Right ventricle myocardium inferior (tissue), 1 donor: ENCODE data around the gene DAND5. TPM values are rescaled to one million over a fixed set of nuclear protein-coding genes. Genes with fewer than 3 reads are reported as not detected.
"Not testable (repeated sequence)": the region's sequence is repeated elsewhere in the genome, so short reads cannot be mapped to it uniquely, and the experiment has no call there.

Experiments used
- ATAC-seq: fragments of 200-7000 bp; cut with Tn5 transposase; one replicate; pipeline ENCODE4 v1.9.1; 2020; ENCODE audit warnings: mild to moderate bottlenecking, moderate library complexity
- DNase-seq: peaks from one replicate; pipeline ENCODE4 v3.0.0; 2021; ENCODE audit errors: missing footprints
- intact Hi-C: fragments of 100-400 bp; cut with DNase I; formaldehyde crosslinking; loops from one replicate; pipeline ENCODE4 v1.11.0; 2022
- total RNA-seq: library from RNA; stranded (reverse); fragmentation: NEBNext Ultra II Directional; extraction: Animal tissue kit (Norgen Biotek cat#: 25700); gene quantifications from one replicate; pipeline ENCODE4 v1.2.1, GENCODE V29; 2021
- donor health status: DM: no; HTN: yes; CAD: no; lungs with severe emphysema.

Gene DAND5
- total RNA-seq, 1 donor from 2014 or later, result 9.9 TPM

- DNase-seq (peak; percentile 95), ATAC-seq (peak; percentile 95)
- intact Hi-C loops, result no loop called here
These were observed 12.7 kb upstream of the DAND5 start, which contains the start of gene GADD45GIP1 for GRCh38 chr19:12956446-12957388. TSS of gene GADD45GIP1 (minus strand) at chr19:12957223. CDS start at chr19:12957212, 11 bp downstream.

GRCh38 chr19:12957389-12957952 is 11.9 kb upstream of the DAND5 start:
- DNase-seq, intact Hi-C loops, ATAC-seq: not testable (repeated sequence)

DNA sequence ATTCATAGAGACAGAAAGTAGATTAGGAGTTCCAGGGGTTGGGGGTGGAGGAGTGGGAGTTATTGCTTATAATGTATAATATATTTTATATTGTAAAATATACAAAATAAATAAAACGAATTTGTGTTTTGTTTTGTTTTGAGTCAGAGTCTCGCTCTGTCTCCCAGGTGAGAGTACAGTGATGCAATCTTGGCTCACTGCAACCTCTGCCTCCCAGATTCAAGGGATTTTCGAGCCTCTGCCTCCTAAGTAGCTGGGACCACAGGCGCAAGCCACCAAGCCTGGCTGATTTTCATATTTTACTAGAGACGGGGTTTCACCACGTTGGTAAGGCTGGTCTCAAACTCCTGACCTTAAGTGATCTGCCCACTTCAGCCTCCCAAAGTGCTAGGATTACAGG is 9.9 kb upstream of the DAND5 start:
- intact Hi-C loops, result no loop called here
- ATAC-seq (no peak), DNase-seq (no peak)

DNA sequence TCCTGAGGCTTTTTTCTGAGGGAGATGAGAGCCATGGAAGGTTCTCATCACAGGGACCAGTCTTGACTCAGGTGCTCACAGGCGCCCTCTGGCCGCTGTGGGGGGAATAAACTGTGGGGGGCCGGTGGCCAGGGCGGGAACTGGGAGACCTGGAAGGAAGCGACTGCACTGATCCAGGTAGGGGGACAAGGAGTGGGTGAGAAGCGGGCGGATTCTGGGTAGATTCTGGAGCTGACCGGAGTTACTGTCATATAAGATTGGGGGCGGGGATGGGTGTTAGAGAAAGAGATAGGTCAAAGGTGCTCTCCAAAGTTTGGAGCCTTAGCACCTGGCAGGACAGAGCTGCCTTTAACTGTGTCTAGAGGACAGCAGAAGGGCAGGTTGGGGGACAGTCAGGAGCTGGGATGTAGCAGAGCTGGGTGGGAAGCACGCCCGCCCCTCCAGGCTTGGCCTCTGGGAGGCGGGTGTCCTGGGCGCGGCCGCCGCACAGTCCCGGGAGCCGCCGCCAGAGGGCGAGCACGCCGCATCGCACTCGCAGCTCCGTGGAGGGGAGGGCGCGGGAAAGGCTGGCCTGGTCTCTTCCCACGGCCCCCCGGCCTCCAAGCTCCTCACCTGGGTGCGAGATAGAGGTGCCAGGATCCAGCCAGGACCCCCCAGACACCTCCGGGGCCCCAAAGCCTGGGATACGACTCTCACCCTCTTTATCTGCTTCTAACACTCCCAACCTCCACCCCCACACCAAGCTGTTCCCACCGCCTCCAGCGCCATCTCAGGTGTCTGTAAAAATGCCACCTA is 4.2 kb upstream of the DAND5 start:
- ATAC-seq (peak; percentile 93), DNase-seq (peak; percentile 92)
- intact Hi-C loops, result loop anchor here (5.0 kb wide), 1 partner anchor 78 kb away; the partner anchor contains the start of gene KLF1

GRCh38 chr19:12965812-12966135 is 3.6 kb upstream of the DAND5 start:
- DNase-seq (no peak), ATAC-seq (no peak)
- intact Hi-C loops, result loop anchor here (5.0 kb wide), 1 partner anchor 78 kb away; the partner anchor contains the start of gene KLF1

DNA sequence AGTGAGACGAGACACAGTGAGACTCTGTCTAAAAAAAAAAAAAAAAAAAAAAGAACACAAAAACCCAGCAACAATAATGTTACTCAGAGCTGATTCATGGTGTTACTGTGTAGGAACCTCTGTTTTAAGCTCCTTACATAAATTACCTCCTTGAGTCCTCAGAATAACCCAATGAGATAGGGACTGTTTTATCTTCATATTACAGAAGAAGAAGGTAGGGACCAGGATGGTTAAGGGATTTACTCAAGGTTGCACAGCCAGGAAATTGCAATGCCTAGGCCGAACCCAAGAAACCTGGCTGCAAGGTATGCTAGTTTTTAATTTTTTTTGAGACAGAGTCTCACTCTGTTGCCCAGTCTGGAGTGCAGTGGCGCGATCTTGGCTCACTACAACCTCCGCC is 1.5 kb upstream of the DAND5 start:
- ATAC-seq (no peak), DNase-seq (no peak)
- intact Hi-C loops, result loop anchor here (5.0 kb wide), 1 partner anchor 81 kb away; the partner anchor contains the start of gene KLF1

DNA sequence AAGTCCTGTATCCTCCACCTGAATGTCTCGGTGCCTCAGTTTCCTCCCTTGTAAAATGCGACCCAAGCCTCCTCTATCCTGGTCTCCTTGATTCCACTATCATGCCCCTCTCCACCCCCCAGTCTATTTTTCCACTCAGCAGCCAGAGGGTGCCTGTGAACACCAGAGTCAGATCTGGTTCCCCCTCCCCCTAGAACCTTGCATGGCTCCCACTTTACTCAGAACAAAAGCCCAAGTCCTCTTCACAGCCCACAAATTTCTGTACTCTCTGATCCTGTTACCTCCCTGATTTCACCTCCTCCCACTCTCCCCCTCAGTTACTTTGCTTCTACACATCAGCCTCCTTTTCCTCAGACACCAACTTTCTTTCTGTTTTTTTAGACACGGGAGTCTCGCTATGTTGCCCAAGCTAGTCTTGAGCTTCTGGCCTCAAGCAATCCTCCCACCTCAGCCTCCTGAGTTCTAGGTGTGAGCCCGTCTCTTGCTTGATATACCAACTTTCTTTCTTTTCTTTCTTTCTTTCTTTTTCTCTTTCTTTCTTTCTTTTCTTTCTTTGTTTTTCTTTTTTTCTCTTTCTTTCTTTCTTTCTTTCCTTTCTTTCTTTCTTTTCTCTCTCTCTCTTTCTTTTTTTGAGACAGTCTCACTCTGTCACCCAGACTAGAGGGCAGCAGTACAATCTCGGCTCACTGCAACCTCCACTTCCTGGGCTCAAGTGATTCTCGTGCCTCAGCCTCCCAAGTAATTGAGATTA is 869 bp downstream of the DAND5 start:
- ATAC-seq (no peak), DNase-seq (no peak)
- intact Hi-C loops, result loop anchor here (10.0 kb wide), 1 partner anchor 615 kb away; no protein-coding TSS in a partner anchor

DNA sequence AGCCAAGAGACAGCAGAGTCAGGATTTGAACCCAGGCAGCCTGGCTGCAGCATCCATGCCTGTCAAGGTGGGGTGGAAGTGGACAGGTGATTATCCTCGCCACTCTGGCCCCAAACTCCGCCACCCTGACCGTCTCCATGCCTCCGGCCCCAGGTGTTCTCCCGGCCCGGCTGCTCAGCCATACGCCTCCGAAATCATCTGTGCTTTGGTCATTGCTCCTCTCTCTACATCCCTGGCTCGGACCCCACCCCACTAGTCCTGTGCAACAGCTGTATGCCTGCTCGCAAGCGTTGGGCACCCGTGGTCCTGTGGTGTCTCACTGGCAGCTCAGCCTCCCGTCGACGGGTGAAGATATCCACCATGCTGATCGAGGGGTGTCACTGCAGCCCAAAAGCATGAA is 3.9 kb downstream of the DAND5 start:
- DNase-seq (peak; percentile 48), ATAC-seq (no peak)
- intact Hi-C loops, result loop anchor here (10.0 kb wide), 1 partner anchor 612 kb away; no protein-coding TSS in a partner anchor

GRCh38 chr19:12974301-12975220 is 5.2 kb downstream of the DAND5 start:
- intact Hi-C loops, result loop anchor here (10.0 kb wide), 1 partner anchor 610 kb away; no protein-coding TSS in a partner anchor
- no peak for ATAC-seq
- DNase-seq, result peak; percentile 27

- intact Hi-C loops, result loop anchor here (10.0 kb wide), 1 partner anchor 610 kb away; no protein-coding TSS in a partner anchor
- no peak for ATAC-seq
- DNase-seq, result peak; percentile 11
These were observed 5.9 kb downstream of the DAND5 start for GRCh38 chr19:12975221-12975741.

DNA sequence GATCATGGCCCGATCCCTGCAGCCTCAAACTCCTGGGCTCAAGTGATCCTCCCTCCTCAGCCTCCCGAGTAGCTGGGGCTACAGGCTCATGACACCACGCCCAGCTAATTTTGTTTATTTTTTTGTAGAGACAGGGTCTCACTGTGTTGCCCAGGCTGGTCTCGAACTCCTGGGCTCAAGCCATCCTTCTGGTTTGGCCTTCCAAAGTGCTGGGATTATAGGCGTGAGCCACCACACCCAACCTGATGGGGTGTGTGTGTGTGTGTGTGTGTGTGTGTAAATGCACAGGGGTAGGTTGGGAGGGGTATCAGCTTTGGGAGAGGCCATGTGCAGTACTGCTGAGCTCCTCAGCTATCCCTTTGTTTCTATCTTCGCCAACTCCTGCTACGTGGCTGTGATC is 6.7 kb downstream of the DAND5 start:
- DNase-seq, ATAC-seq: not testable (repeated sequence)
- intact Hi-C loops, result loop anchor here (10.0 kb wide), 1 partner anchor 609 kb away; no protein-coding TSS in a partner anchor

DNA sequence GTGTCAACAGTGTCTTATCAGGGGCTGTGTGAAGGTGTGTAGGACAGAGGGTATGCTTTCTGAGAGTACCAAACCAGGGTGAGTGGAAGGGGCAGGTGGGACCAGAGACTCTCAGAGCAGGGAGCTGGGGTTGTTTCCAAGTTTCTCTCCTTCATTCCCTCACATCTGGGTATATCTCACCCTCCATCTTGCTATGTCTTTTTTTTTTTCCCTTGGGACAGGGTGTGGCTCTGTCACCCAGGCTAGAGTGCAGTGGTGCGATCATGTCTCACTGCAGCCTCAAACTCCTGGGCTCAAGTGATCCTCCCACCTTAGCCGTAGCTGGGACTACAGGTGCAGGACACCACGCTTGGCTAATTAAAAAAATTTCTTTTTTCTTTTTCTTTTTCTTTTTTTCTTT is 10.6 kb downstream of the DAND5 start:
- ATAC-seq (no peak), DNase-seq (no peak)
- intact Hi-C loops, result loop anchor here (2.0 to 10.0 kb wide), 2 partner anchors 283 to 605 kb away; no protein-coding TSS in a partner anchor

DNA sequence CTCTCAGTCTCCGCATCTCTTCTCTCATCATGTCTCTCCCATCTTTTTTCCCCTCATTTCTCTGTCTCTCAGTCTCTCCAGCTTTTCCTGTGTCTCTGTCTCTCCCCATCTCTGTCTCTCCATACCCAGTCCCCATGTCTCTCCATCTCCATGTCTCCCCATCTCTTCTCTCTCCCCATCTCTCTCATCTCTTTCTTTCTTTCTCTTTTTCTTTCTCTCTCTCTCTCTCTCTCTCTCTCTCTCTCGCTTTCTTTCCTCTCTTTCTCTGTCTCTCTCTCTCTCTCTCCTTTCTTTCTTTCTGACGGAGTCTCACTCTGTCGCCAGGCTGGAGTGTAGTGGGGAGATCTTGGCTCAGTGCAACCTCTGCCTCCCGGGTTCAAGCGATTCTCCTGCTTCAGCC is 13.3 kb downstream of the DAND5 start:
- no peak for DNase-seq
- intact Hi-C loops, result loop anchor here (1.0 kb wide), 2 partner anchors 79 to 111 kb away; no protein-coding TSS in a partner anchor
- no peak for ATAC-seq

DNA sequence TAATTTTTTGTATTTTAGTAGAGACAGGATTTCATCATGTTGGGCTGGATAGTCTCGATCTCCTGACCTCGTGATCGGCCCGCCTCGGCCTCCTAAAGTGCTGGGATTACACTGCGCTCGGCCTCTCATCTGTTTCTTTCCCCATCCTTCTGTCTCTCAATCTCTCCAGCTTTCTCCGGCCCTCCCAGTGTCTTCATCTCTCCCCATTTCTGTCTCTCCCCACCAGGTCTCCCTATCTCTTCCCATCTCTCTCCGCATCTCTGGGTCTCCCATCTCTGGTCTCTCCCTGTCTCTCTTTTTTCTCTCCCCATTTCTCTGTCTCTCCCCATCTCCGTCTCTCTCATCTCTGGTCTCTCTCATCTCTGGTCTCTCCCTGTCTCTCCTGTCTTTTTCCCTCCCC is 13.7 kb downstream of the DAND5 start:
- intact Hi-C loops, result loop anchor here (1.0 kb wide), 2 partner anchors 78 to 110 kb away; no protein-coding TSS in a partner anchor
- ATAC-seq (no peak), DNase-seq (no peak)

DNA sequence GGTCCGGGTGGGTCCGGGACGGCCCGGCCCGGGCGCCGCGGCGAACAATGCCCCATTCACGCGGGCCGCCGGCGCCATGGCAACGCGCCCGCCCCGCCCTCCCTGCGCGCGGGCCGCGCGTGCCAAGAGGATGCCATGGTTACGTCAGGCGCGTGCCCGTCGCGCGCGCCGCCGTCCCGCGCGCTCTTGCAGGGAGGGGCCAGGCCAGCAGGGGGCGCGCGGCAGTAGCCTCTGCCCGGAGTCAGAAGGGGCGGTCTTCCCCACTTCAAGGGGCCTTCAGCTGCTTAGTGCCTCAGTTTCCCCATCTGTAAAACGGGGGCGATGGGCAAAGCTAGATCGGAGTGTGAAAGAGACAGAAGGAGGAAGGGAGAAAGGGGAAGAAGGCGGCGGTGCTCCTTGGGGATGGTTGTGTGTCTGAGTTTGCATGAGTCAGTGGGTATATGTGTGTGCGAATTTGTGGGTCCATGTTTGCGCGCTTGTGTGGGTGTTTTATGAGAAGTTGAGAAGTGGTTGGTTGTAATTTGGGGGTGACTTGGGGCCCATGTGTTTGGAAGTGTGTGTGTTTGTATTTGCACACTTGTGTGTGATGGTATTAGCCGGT is 14.3 kb downstream of the DAND5 start:
- DNase-seq (peak; percentile 89), ATAC-seq (peak; percentile 78)
- intact Hi-C loops, result loop anchor here (1.0 to 2.0 kb wide), 3 partner anchors 47 to 110 kb away; no protein-coding TSS in a partner anchor

GRCh38 chr19:12984143-12984627 is 14.8 kb downstream of the DAND5 start:
- ATAC-seq (no peak), DNase-seq (no peak)
- intact Hi-C loops, result loop anchor here (2.0 kb wide), 1 partner anchor 47 kb away; no protein-coding TSS in a partner anchor
